IMR-90 (cell line): Measurements from ENCODE around the gene FEM1B. TPM values are rescaled to one million over a fixed set of nuclear protein-coding genes. Genes with fewer than 3 reads are reported as not detected.

Experiments
- ATAC-seq: fragments of 200-7000 bp; cut with Tn5 transposase; 2 replicates; pipeline ENCODE4 v1.9.1; 2020; ENCODE audit warnings: low read depth, mild to moderate bottlenecking, moderate library complexity
- BruUV-seq: library from RNA; stranded (reverse); fragments of 400-500 nt; replicated peaks from 2 replicates; lab custom pipeline; 2021; lab: Mats Ljungman, UMichigan
- CTCF ChIA-PET: fragments of 300-600 bp; formaldehyde crosslinking; extraction: SDS; loops from one replicate; lab custom pipeline; 2021; ENCODE audit warnings: antibody characterized with exemption; lab: Yijun Ruan, JAX
- POLR2A ChIA-PET: fragments of 300-600 bp; sonication (Branson Sonifier 250); formaldehyde crosslinking; loops from one replicate; lab custom pipeline; 2022; ENCODE audit warnings: antibody characterized with exemption; ENCODE audit not compliant: unreplicated experiment; lab: Charles Lee
- DNase-seq: peaks from one replicate; pipeline ENCODE4 v3.0.0; 2013
- H2AFZ ChIP-seq: replicated peaks from 2 replicates; pipeline ENCODE3; 2013; ENCODE audit warnings: low read length, mild to moderate bottlenecking; ENCODE audit not compliant: poor library complexity
- H2AK5ac ChIP-seq: 2 replicates; pipeline ENCODE4 v1.6.1; 2013; ENCODE audit warnings: low read depth, low read length, inconsistent platforms
- H2AK9ac ChIP-seq: replicated peaks from 2 replicates; pipeline ENCODE3; 2013; ENCODE audit warnings: mild to moderate bottlenecking, low read depth, low read length, moderate library complexity; ENCODE audit not compliant: poor library complexity
- H2BK120ac ChIP-seq: 2 replicates; pipeline ENCODE4 v1.6.1; 2013; ENCODE audit warnings: low read depth, low read length, inconsistent platforms
- H2BK15ac ChIP-seq: 3 replicates; pipeline ENCODE4 v1.6.1; 2013; ENCODE audit warnings: low read depth, low read length, inconsistent platforms
- H2BK20ac ChIP-seq: 2 replicates; pipeline ENCODE4 v1.6.1; 2013; ENCODE audit warnings: low read depth, mild to moderate bottlenecking, inconsistent platforms, low read length, moderate library complexity
- H2BK5ac ChIP-seq: 2 replicates; pipeline ENCODE4 v1.6.1; 2013; ENCODE audit warnings: mild to moderate bottlenecking, low read depth, low read length, inconsistent platforms; ENCODE audit not compliant: poor library complexity, severe bottlenecking
- H3K14ac ChIP-seq: replicated peaks from 2 replicates; pipeline ENCODE4 v1.6.1; 2013; ENCODE audit warnings: low read depth, low read length, inconsistent platforms
- H3K18ac ChIP-seq: 2 replicates; pipeline ENCODE4 v1.6.1; 2013; ENCODE audit warnings: low read depth, low read length, control low read depth
- H3K23ac ChIP-seq: 2 replicates; pipeline ENCODE4 v1.6.1; 2013; ENCODE audit warnings: low read depth, low read length, inconsistent platforms
- H3K27ac ChIP-seq: 2 replicates; pipeline ENCODE4 v1.5.1; 2013; ENCODE audit warnings: mild to moderate bottlenecking, control low read depth, low read length; ENCODE audit not compliant: insufficient read depth
- H3K27me3 ChIP-seq: 2 replicates; pipeline ENCODE4 v1.6.1; 2013; ENCODE audit warnings: low read length; ENCODE audit not compliant: control insufficient read depth, insufficient read depth
- H3K36me3 ChIP-seq: 2 replicates; pipeline ENCODE4 v1.6.1; 2013; ENCODE audit warnings: low read length, mixed read lengths; ENCODE audit not compliant: control insufficient read depth, insufficient read depth
- H3K4ac ChIP-seq: 2 replicates; pipeline ENCODE4 v1.6.1; 2013; ENCODE audit warnings: low read depth, low read length, inconsistent platforms
- H3K4me1 ChIP-seq: 2 replicates; pipeline ENCODE4 v1.6.1; 2013; ENCODE audit warnings: low read length, mixed read lengths; ENCODE audit not compliant: control insufficient read depth, insufficient read depth
- H3K4me2 ChIP-seq: 2 replicates; pipeline ENCODE4 v1.6.1; 2013; ENCODE audit warnings: low read depth, mild to moderate bottlenecking, control low read depth, low read length, moderate library complexity
- H3K4me3 ChIP-seq: 2 replicates; pipeline ENCODE4 v1.5.1; 2013; ENCODE audit warnings: low read depth, mild to moderate bottlenecking, control low read depth, low read length, moderate library complexity; ENCODE audit not compliant: insufficient read depth
- H3K56ac ChIP-seq: 2 replicates; pipeline ENCODE4 v1.6.1; 2013; ENCODE audit warnings: low read length, inconsistent platforms; ENCODE audit not compliant: insufficient read depth; ENCODE audit errors: extremely low read depth
- H3K79me1 ChIP-seq, 2 experiments: 2 replicates each; pipeline ENCODE4 v1.6.1; 2013; ENCODE audit warnings: low read length in 2 of 2, inconsistent platforms in 1 of 2, low read depth in 1 of 2
- H3K9ac ChIP-seq: 2 replicates; pipeline ENCODE4 v1.6.1; 2013; ENCODE audit warnings: low read depth, low read length, control low read depth
- H3K9me1 ChIP-seq: 2 replicates; pipeline ENCODE4 v1.6.1; 2013; ENCODE audit warnings: low read length, inconsistent platforms; ENCODE audit not compliant: insufficient read depth
- H3K9me3 ChIP-seq: 2 replicates; pipeline ENCODE4 v1.6.1; 2013; ENCODE audit warnings: low read length; ENCODE audit not compliant: control insufficient read depth, insufficient read depth
- H4K20me1 ChIP-seq: 2 replicates; pipeline ENCODE4 v1.6.1; 2013; ENCODE audit warnings: low read length, inconsistent platforms; ENCODE audit not compliant: insufficient read depth
- H4K5ac ChIP-seq: 2 replicates; pipeline ENCODE4 v1.6.1; 2013; ENCODE audit warnings: mild to moderate bottlenecking, low read depth, low read length, control low read depth
- H4K8ac ChIP-seq, 2 experiments: 2 replicates each; pipeline ENCODE4 v1.6.1; 2013; ENCODE audit warnings: low read depth in 2 of 2, low read length in 2 of 2, control low read depth in 1 of 2, inconsistent platforms in 1 of 2
- H4K91ac ChIP-seq: 2 replicates; pipeline ENCODE4 v1.6.1; 2013; ENCODE audit warnings: low read depth, low read length, inconsistent platforms; ENCODE audit not compliant: insufficient read depth
- CEBPB ChIP-seq: IDR thresholded peaks from 2 replicates; pipeline ENCODE4 v1.6.1; 2012; ENCODE audit warnings: low read depth, low read length, improper control_type of control experiment
- ELK1 ChIP-seq: fragments of 150-350 bp; IDR thresholded peaks from 2 replicates; pipeline ENCODE4 v1.6.1; 2016; ENCODE audit warnings: low read depth, mild to moderate bottlenecking, low read length, moderate library complexity, borderline replicate concordance
- FOS ChIP-seq: fragments of 150-350 bp; IDR thresholded peaks from 2 replicates; pipeline ENCODE4 v1.6.1; 2016; ENCODE audit warnings: low read depth, low read length
- MAZ ChIP-seq: IDR thresholded peaks from 2 replicates; pipeline ENCODE4 v1.6.1; 2012; ENCODE audit warnings: low read depth, mild to moderate bottlenecking, low read length, improper control_type of control experiment, moderate library complexity, borderline replicate concordance
- MXI1 ChIP-seq: IDR thresholded peaks from 2 replicates; pipeline ENCODE4 v1.6.1; 2012; ENCODE audit warnings: low read depth, mild to moderate bottlenecking, low read length, moderate library complexity, borderline replicate concordance
- NFE2L2 ChIP-seq: fragments of 150-350 bp; IDR thresholded peaks from 2 replicates; pipeline ENCODE4 v1.6.1; 2016; ENCODE audit warnings: low read depth, mild to moderate bottlenecking, low read length
- RAD21 ChIP-seq: IDR thresholded peaks from 2 replicates; pipeline ENCODE4 v1.6.1; 2012; ENCODE audit warnings: low read length, improper control_type of control experiment
- WGBS, 2 experiments: methylation state at CpG; one replicate each; pipeline versions ENCODE4 v1.1.5 to v1.1.7; 2013; ENCODE audit warnings: missing lambda C conversion rate in 2 of 2; ENCODE audit not compliant: insufficient read length in 1 of 2; ENCODE audit errors: extremely low coverage in 2 of 2; 5-methylcytosine and 5-hydroxymethylcytosine counted together
- dilution Hi-C: fragments of 300-500 bp; cut with HindIII; formaldehyde crosslinking; loops from one replicate; pipeline ENCODE4 v1.14.3; 2018; ENCODE audit warnings: low sequenced_read_pairs; ENCODE audit not compliant: unreplicated experiment
- in situ Hi-C: fragments of 300-500 bp; cut with MboI; formaldehyde crosslinking; loops from 3 replicates; pipeline ENCODE4 v1.14.3; 2019; ENCODE audit warnings: low sequenced_read_pairs, inconsistent platforms, mixed read lengths
- intact Hi-C: fragments of 100-400 bp; cut with micrococcal nuclease; formaldehyde crosslinking; loops from 2 replicates; pipeline ENCODE4 v1.10.0; 2022
- polyA plus RNA-seq, 3 experiments: library from polyadenylated mRNA; depleted of rRNA; stranded (reverse); fragments of >200 nt; gene quantifications; 2 replicates each; pipeline ENCODE4 v1.2.3, GENCODE V29; 2012; ENCODE audit warnings: low replicate concordance in 1 of 3
- total RNA-seq: library from RNA; depleted of rRNA; stranded (reverse); fragments of >200 nt; gene quantifications from 2 replicates; pipeline ENCODE4 v1.2.3, GENCODE V29; 2012
- TF ChIP-seq, protein P1 (sequence below): conservative IDR thresholded peaks from 2 replicates; pipeline ENCODE4 v1.5.1; 2012; ENCODE audit warnings: mild to moderate bottlenecking, low read depth, low read length, improper control_type of control experiment
- TF ChIP-seq, protein P2 (sequence below): fragments of 150-350 bp; IDR thresholded peaks from 2 replicates; pipeline ENCODE4 v1.6.1; 2017; ENCODE audit warnings: mild to moderate bottlenecking, antibody characterized with exemption, low read length, low read depth

Gene FEM1B
- total and polyA plus RNA-seq, 2 of the 4 experiments (the other 2 are of a cell fraction), result 16.9 to 51.4 TPM

GRCh38 chr15:68299436-68299835, 21.9 kb downstream of the FEM1B start:
- 90% methylated on average over 2 of the region's 5 CpGs; no CpG with 5 or more reads in 1 of the 2 experiments for WGBS, 2 experiments
- no peak overlapping the region for H2BK20ac ChIP-seq
- ChIA-PET POLR2A (no interaction called here), CTCF (no interaction called here)
- no peak overlapping the region for H3K18ac ChIP-seq
- H4K91ac ChIP-seq, result no peak overlapping the region
- no peak overlapping the region for H3K56ac ChIP-seq
- H3K4ac ChIP-seq, result no peak overlapping the region
- TF ChIP-seq RAD21 (no peak), ELK1 (no peak), MAZ (no peak), CEBPB (no peak), NFE2L2 (no peak), MXI1 (no peak), FOS (no peak)
- TF ChIP-seq, protein P1, sequence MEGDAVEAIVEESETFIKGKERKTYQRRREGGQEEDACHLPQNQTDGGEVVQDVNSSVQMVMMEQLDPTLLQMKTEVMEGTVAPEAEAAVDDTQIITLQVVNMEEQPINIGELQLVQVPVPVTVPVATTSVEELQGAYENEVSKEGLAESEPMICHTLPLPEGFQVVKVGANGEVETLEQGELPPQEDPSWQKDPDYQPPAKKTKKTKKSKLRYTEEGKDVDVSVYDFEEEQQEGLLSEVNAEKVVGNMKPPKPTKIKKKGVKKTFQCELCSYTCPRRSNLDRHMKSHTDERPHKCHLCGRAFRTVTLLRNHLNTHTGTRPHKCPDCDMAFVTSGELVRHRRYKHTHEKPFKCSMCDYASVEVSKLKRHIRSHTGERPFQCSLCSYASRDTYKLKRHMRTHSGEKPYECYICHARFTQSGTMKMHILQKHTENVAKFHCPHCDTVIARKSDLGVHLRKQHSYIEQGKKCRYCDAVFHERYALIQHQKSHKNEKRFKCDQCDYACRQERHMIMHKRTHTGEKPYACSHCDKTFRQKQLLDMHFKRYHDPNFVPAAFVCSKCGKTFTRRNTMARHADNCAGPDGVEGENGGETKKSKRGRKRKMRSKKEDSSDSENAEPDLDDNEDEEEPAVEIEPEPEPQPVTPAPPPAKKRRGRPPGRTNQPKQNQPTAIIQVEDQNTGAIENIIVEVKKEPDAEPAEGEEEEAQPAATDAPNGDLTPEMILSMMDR, result no peak
- TF ChIP-seq, protein P2, sequence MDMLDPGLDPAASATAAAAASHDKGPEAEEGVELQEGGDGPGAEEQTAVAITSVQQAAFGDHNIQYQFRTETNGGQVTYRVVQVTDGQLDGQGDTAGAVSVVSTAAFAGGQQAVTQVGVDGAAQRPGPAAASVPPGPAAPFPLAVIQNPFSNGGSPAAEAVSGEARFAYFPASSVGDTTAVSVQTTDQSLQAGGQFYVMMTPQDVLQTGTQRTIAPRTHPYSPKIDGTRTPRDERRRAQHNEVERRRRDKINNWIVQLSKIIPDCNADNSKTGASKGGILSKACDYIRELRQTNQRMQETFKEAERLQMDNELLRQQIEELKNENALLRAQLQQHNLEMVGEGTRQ, result no peak
- H2AK5ac ChIP-seq, result no peak overlapping the region
- no peak overlapping the region for H2BK15ac ChIP-seq
- H4K20me1 ChIP-seq, result peaks cover 4% of the 10 kb centered on the region; the same call in 1 of the 2 replicates
- DNase-seq (no peak), ATAC-seq (no peak)
- H3K27me3 ChIP-seq, result no peaks in the 10 kb centered on the region
- no TSS peak for BruUV-seq
- H2AK9ac ChIP-seq, result no peak overlapping the region
- intact Hi-C loops, result no loop called here
- H3K4me2 ChIP-seq, result no peak overlapping the region
- H4K8ac ChIP-seq, result no peak overlapping the region
- H3K9ac ChIP-seq, result no peak overlapping the region
- H3K27ac ChIP-seq, result no peak overlapping the region
- H2BK120ac ChIP-seq, result no peak overlapping the region
- no peaks in the 10 kb centered on the region for H3K9me3 ChIP-seq
- no peak overlapping the region for H2AFZ ChIP-seq
- H3K36me3 ChIP-seq, result peaks cover 12% of the 10 kb centered on the region
- H3K79me1 ChIP-seq, result peaks cover 18 to 29% of the 10 kb centered on the region in 2 experiments
- H4K5ac ChIP-seq, result no peak overlapping the region
- peaks cover 5% of the 10 kb centered on the region; the same call in 1 of the 2 replicates for H3K9me1 ChIP-seq
- dilution Hi-C loops, result no loop called here
- no peak overlapping the region for H3K14ac ChIP-seq
- in situ Hi-C loops, result no loop called here
- H3K4me3 ChIP-seq, result no peak overlapping the region
- H3K23ac ChIP-seq, result no peak overlapping the region
- no peak overlapping the region for H2BK5ac ChIP-seq
- peaks cover 3% of the 10 kb centered on the region for H3K4me1 ChIP-seq
